Stimulated activated CD4-positive, alpha-beta T cell treated with anti-CD3 and anti-CD28 coated beads, Interleukin-12 subunit alpha, Interleukin-12 subunit beta, amount 100 ng/mL, for 48 hours (primary cell): ENCODE measurements around the gene PTRHD1.

Source experiments
- DNase-seq, 3 donors: peaks; one replicate each; pipeline ENCODE4 v3.0.0-alpha.2; 2020; ENCODE audit warnings: low read depth in 2 of 3, low spot score in 1 of 3

PTRHD1 gene

DNA sequence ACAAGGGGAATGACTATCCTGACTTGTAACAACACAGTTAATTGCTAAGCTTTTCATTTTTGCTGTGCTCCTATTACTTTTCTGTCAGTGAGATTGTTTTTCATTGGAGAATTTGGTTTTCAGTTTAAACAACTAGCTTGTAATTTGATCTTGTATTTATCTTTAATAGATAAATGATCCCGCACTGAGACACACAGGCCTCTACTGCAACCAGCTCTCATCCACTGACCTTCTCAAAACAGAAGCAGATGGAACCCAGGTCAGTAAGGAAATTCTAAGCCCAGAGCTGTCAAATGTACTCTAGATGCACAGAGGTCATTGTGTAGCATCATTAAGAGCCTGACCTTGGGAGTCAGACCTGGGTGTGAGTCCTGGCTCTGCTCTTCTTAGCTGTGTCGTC, 30.7 kb downstream of the PTRHD1 start:
- DNase-seq, result no peak

GRCh38 chr2:24761866-24762265, 31.3 kb downstream of the PTRHD1 start:
- DNase-seq, result no peak

DNA sequence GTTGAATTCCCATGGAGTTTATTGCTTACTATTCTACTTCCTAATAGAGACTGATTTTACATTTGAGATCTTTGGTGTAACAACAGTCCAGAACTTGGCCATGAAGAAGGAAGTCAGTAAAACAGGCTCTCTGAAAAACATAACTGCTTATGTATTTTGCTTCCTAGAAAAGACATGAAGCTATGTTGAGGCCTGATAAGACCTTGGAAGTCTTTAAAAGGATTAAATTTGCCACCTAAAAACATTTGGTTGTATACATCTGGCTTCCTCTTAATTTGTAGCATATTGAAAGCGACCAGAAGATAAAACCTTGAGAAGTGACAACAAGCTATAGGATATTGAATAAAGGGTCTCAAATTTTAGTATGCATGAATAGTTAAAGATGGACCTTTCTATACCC, 36.4 kb downstream of the PTRHD1 start:
- DNase-seq, result no peak

- no peak for DNase-seq
Measured at GRCh38 chr2:24754985-24755705, 38.0 kb downstream of the PTRHD1 start.

DNA sequence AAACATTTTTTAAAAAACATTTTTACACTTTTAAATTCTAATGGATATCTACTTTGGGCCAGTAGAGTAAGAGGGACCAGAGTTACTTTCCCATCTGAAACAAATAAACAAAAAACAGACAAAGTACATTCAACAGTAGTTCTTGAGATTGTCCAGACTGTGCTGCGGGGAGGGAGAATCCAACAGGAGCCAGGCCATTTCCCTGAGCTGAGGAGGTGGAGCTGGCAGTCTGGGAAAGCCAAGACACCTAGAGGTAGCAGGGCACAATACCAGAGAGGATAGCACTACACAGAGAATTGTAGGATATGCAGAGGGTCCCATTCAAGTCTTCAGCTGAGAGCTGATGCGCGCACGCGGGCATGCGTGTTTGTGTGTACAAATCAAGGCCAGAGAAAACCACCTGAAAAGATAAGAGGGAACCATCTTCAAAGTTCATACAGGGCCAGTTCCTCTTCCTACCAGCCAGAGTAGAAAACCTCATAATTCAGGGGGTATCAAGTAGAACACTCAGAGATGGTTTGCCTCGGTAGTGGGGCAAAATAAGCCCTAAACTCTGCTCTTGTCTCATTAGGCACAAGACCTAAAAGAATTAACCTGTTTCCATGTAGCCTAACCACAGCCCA, 44.0 kb downstream of the PTRHD1 start:
- no peak for DNase-seq

GRCh38 chr2:24747299-24747698, 45.9 kb downstream of the PTRHD1 start:
- DNase-seq, result no peak

DNA sequence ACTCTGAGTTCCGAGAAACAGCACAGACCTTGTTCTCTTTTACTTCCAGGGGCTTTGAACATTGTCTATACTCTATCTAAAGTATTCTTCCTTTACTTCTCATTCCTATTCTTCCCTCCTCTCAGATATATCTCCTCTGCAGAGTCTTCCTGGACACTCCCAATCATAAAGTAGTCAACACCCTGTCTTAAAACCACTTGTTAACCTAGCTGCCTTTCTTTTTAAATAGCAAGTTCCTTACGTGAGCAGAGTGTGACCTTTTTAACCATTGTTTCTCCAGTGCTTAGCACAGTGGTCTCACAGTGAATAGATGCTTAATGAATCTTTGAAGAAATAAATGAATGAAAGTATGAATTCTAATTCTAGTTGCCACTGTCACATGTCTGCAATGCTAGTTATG, 47.4 kb downstream of the PTRHD1 start:
- no peak for DNase-seq

DNA sequence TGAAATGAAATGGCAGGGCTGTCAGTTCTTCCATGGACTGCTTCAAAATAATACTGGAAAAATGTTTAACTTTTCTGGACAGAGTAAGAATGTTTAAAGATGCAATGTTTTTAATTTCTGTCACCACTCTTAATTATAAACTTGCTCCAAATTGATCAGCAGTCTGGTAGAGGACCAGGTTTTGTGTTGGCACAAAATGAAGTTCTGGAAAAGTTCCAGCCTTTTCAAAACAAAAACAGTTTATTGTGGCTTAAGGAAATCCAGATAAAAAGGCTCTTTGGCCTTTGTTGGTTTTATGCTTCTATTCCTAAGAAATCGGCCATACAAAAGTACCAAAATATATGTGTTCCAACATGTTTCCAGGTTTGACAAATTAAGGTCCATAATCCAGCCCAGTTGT, 48.8 kb downstream of the PTRHD1 start:
- no peak for DNase-seq

DNA sequence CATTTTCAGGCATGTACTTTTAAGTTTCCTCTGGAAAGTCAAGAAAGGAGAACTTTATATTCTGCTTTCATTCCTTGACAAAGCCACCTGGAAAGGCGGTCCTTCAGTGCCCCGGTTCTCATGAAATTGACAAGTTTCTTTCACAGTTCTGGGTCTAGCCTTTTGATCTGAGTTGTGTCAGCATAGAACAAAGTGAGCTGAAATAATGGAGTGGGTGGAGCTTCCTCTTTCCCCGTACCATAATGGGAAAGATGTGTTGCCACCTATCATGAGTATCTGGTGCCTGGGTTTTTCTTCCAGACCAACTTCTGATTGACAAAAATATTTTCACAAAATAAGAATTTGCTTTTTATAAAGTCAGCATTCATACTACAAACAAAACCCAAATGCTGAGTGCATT, 49.3 kb downstream of the PTRHD1 start:
- DNase-seq, result no peak

DNA sequence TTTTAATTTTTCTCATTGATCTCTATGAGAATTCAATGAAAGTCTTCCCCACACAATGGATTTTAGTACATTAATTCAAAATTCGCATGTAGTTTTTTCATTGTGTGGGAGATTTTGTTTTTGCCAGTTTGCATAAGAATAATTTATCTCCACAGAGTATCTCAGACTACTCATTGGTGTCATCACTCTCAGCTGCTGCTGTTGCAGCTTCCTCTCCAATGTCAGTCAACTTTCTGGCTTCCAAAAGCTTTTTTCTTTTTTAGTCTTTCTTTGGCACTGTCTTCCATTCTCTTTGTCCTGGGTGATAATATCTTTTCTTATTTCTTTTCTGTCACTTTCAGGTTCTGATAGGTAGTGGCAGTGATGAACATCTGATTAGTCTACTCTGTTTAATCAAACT, 50.5 kb downstream of the PTRHD1 start:
- no peak for DNase-seq

DNA sequence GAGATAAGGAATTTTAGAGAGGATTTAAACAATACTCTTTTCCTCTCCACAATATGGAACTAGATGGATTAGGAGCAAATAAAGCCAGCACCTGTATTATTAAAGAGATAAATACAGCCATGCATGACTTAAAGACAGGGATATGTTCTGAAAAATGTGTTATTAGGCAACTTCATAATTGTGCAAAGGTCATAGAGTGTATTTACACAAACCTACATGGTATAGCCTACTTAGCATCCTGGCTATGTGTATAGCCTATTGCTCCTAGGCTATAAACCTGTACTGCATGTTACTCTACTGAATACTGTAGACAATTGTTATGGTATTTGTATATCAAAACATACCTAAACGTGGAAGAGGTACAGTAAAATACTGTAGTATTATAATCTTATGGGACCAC, 53.0 kb downstream of the PTRHD1 start:
- DNase-seq, result no peak
